IMR-90 (cell line): ENCODE results near the gene SLC34A3.

Experiments used
- TF ChIP-seq, protein P1 (sequence below): conservative IDR thresholded peaks from 2 replicates; pipeline ENCODE4 v1.5.1; 2012; ENCODE audit warnings: mild to moderate bottlenecking, low read depth, low read length, improper control_type of control experiment
- TF ChIP-seq, protein P2 (sequence below): fragments of 150-350 bp; IDR thresholded peaks from 2 replicates; pipeline ENCODE4 v1.6.1; 2016; ENCODE audit warnings: low read depth, mild to moderate bottlenecking, low read length, moderate library complexity, borderline replicate concordance

DNA sequence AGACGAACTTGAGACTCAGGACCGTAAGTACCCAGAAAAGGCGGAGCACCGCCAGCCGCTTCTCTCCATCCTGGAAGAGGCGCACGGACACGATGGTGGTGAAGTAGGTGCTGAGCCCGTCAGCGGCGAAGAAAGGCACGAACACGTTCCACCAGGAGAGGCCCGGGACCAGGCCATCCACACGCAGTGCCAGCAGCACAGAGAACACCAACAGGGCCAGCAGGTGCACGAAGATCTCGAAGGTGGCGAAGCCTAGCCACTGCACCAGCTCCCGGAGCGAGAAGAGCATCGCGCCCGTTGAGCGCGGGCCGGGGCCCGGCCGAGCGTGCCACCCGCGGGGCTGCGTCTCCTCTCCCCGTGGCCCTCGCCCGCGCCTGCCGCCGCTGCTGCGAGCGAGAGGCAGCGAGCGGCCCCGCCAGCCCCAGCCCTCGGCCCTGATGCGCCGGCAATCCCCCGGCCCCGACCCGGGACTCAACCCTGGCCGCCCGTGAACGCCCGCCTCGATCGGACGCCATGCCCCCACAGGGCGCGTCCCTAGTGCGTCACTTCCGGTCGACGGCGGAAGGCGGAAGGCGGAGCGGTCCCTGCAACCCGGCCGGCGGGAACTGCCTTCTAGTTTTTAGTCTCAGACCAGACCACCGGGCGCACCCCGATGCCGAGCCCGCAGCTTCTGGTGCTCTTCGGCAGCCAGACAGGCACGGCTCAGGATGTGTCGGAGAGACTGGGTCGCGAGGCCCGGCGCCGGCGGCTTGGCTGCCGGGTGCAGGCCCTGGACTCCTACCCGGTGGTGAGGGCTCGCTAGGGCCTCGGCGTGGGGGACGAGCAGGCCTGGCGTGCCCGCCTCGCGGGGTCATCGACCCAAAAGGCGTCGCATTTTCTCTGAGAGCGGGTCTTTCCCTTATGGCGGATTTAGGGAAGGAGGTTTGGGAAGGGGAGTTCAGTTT is 25.3 kb upstream of the SLC34A3 start, which contains the start of the genes NDOR1 and TMEM203:
- TF ChIP-seq, protein P1, sequence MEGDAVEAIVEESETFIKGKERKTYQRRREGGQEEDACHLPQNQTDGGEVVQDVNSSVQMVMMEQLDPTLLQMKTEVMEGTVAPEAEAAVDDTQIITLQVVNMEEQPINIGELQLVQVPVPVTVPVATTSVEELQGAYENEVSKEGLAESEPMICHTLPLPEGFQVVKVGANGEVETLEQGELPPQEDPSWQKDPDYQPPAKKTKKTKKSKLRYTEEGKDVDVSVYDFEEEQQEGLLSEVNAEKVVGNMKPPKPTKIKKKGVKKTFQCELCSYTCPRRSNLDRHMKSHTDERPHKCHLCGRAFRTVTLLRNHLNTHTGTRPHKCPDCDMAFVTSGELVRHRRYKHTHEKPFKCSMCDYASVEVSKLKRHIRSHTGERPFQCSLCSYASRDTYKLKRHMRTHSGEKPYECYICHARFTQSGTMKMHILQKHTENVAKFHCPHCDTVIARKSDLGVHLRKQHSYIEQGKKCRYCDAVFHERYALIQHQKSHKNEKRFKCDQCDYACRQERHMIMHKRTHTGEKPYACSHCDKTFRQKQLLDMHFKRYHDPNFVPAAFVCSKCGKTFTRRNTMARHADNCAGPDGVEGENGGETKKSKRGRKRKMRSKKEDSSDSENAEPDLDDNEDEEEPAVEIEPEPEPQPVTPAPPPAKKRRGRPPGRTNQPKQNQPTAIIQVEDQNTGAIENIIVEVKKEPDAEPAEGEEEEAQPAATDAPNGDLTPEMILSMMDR: no peak
- TF ChIP-seq, protein P2, sequence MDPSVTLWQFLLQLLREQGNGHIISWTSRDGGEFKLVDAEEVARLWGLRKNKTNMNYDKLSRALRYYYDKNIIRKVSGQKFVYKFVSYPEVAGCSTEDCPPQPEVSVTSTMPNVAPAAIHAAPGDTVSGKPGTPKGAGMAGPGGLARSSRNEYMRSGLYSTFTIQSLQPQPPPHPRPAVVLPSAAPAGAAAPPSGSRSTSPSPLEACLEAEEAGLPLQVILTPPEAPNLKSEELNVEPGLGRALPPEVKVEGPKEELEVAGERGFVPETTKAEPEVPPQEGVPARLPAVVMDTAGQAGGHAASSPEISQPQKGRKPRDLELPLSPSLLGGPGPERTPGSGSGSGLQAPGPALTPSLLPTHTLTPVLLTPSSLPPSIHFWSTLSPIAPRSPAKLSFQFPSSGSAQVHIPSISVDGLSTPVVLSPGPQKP: no peak
